GM18511 (cell line): ENCODE data around the gene HDDC2.

Experiments
- ATAC-seq: cut with Tn5 transposase; IDR thresholded peaks from one replicate; pipeline ENCODE4 v1.9.1; 2021; ENCODE audit warnings: mild to moderate bottlenecking, moderate library complexity; ENCODE audit not compliant: unreplicated experiment

Gene HDDC2

GRCh38 chr6:125245109-125245508, 56.7 kb downstream of the HDDC2 start:
- no peak for ATAC-seq

- no peak for ATAC-seq
Measured at GRCh38 chr6:125237764-125238163, 64.0 kb downstream of the HDDC2 start.

GRCh38 chr6:125236536-125237327, 65.0 kb downstream of the HDDC2 start:
- no peak for ATAC-seq

GRCh38 chr6:125233202-125233601, 68.6 kb downstream of the HDDC2 start:
- ATAC-seq = no peak

- ATAC-seq = no peak
Measured at GRCh38 chr6:125232466-125232865, 69.3 kb downstream of the HDDC2 start.

GRCh38 chr6:125231574-125232343, 70.0 kb downstream of the HDDC2 start:
- ATAC-seq = no peak

GRCh38 chr6:125231133-125231532, 70.6 kb downstream of the HDDC2 start:
- no peak for ATAC-seq

- no peak for ATAC-seq
Measured at GRCh38 chr6:125230674-125231073, 71.1 kb downstream of the HDDC2 start.

- ATAC-seq = no peak
Measured at GRCh38 chr6:125228981-125229479, 72.7 kb downstream of the HDDC2 start.

- ATAC-seq = no peak
Measured at GRCh38 chr6:125227244-125227643, 74.5 kb downstream of the HDDC2 start.
